OCI-LY7 (cell line): ENCODE results near the gene CDC40.

Experiments
- CTCF ChIP-seq: fragments of 200-600 bp; sonication (generic); conservative IDR thresholded peaks from 2 replicates; pipeline ENCODE4 v1.5.1; 2014; ENCODE audit warnings: mild to moderate bottlenecking, antibody characterized with exemption, low read length, moderate library complexity, mixed read lengths
- EZH2phosphoT487 ChIP-seq: fragments of 200-600 bp; sonication (generic); IDR thresholded peaks from 2 replicates; pipeline ENCODE4 v1.6.1; 2018; ENCODE audit warnings: low read depth, borderline replicate concordance, mild to moderate bottlenecking, mixed run types, antibody characterized with exemption, low read length, moderate library complexity, mixed read lengths

DNA sequence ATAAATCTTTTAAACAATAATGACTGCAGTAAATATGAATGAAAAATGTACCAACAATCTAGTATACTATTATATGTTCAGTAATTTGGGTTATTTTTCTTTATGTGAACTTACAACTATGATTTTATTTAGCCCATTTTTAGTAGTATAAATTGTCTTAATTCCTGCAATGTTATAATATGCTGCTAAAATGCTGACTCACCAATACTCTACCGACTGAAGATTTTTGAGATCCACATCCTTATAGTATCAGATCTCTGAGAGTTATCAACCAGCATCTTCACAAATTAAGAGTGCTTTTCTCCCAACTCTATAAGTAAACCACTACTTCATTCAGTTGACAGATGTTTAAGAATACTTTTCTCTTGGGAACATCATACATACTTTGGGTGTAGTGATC lies 16.6 kb downstream of the CDC40 start:
- TF ChIP-seq CTCF, result no peak
- TF ChIP-seq EZH2phosphoT487, result no peak
